Upper lobe of left lung (tissue), 6 donors: ENCODE results near the gene CCDC18. TPM values are rescaled to one million over a fixed set of nuclear protein-coding genes. Genes with fewer than 3 reads are reported as not detected.
A peak's percentile ranks its signal among the peaks of the same experiment; 100 is the strongest.

Experiments
- ATAC-seq, 2 donors: fragments of 200-7000 bp; cut with Tn5 transposase; one replicate each; pipeline ENCODE4 v1.9.1; 2022; ENCODE audit warnings: mild to moderate bottlenecking in 2 of 2, moderate library complexity in 2 of 2; ENCODE audit not compliant: low FRiP score in 2 of 2
- DNase-seq, 2 donors: peaks; one replicate each; pipeline ENCODE4 v3.0.0-alpha.2; 2019 to 2020
- H3K27ac ChIP-seq, 4 donors: fragments of 200-600 bp; sonication (generic); one replicate each; pipeline ENCODE4 v1.5.1; 2016 to 2019
- H3K27me3 ChIP-seq, 4 donors: fragments of 200-600 bp; sonication (generic); one replicate each; pipeline ENCODE4 v1.5.1; 2017 to 2019
- H3K36me3 ChIP-seq, 4 donors: fragments of 200-600 bp; sonication (generic); one replicate each; pipeline ENCODE4 v1.5.1; 2016 to 2019
- H3K4me1 ChIP-seq, 4 donors: fragments of 200-600 bp; sonication (generic); one replicate each; pipeline ENCODE4 v1.5.1; 2018 to 2019
- H3K4me3 ChIP-seq, 4 donors: fragments of 200-600 bp; sonication (generic); one replicate each; pipeline ENCODE4 v1.5.1; 2017 to 2019; ENCODE audit warnings: mild to moderate bottlenecking in 2 of 4, moderate library complexity in 1 of 4
- H3K9me3 ChIP-seq, 4 donors: fragments of 200-600 bp; sonication (generic); one replicate each; pipeline ENCODE4 v1.5.1; 2018 to 2019
- CTCF ChIP-seq, 6 experiments: fragments of 450-650 bp in 4 of 6; fragments of 200-600 bp in 2 of 6; sonication (generic) in 2 of 6; IDR thresholded peaks; one replicate each; pipeline ENCODE4 v1.5.1; 2016 to 2019; ENCODE audit warnings: antibody characterized with exemption in 6 of 6
- EP300 ChIP-seq, 4 donors: sonication (generic); formaldehyde crosslinking; IDR thresholded peaks; one replicate each; pipeline ENCODE4 v1.5.1; 2017; ENCODE audit warnings: antibody characterized with exemption in 4 of 4, control low read depth in 2 of 4
- POLR2A ChIP-seq, 4 donors: fragments of 450-650 bp; IDR thresholded peaks; one replicate each; pipeline ENCODE4 v1.5.1; 2016 to 2017; ENCODE audit warnings: antibody characterized with exemption in 4 of 4, mild to moderate bottlenecking in 2 of 4
- POLR2AphosphoS5 ChIP-seq, 2 donors: sonication (generic); formaldehyde crosslinking; IDR thresholded peaks; one replicate each; pipeline ENCODE4 v1.5.1; 2017; ENCODE audit warnings: antibody characterized with exemption in 2 of 2
- WGBS, 2 donors: methylation state at CpG; one replicate each; pipeline ENCODE4 v1.1.5; 2017 to 2018; 5-methylcytosine and 5-hydroxymethylcytosine counted together
- total RNA-seq, 6 donors: library from RNA; depleted of rRNA in 4 of 6; stranded (reverse); fragments of >200 nt in 4 of 6; gene quantifications; one replicate each; pipeline versions ENCODE4 v1.1.0 to v1.2.1, GENCODE V29; 2016 to 2021
- donor health status: DM: no; HTN: no; CAD: no; lungs with moderate emphysema.
- donor health status: DM: no; HTN: yes; CAD: no; lungs with severe emphysema.

Gene CCDC18
- 10 to 100 TPM in 1 of 6 donors, 1 to 10 TPM in 5; 4.1 to 14.1 (median 6.4) TPM for total RNA-seq

DNA sequence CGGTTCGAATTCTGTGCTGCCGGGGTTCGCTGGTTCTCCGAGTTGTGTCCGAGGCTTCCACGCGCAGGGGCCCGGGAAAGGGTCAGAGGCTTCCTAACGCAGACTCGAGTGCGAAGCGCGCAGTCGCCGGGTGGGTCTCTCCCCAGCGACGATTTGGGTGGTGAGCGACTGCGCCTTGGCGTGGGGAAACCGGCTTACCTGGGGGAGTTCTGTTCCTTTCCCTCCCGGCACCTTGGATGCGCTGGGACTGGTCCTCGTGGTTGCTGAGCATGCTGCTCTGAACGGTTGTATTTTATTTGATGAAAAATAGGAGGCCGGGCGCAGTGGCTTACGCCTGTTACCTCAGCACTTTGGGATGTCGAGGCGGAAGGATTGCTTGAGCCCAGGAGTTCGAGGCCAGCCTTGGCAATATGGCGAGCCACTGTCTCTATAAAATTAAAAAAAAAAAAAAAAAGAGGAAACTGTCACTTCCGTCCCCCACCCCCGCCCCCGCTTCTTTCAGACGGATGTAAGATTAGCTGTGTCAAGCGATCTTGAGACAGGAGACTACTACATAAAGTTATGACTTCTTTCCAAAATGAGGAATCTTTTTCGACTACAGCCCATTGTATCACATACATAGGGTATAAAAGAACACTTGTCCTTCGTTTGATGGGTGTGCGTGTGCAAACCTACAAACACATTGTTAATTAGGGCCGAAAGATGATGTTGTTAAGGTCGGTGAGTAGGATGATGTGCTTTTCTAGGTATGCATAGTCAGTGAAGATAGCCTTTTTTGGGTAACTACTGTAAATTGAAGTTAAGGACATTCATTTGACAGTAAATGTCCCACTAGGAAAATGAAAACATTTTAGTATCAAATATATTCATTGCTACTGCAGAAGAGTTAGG is at the start of gene CCDC18:
CCDC18 (plus strand) TSS at position 2 of the 891 bp plus-strand sequence. CDS start 2,638 bp downstream, outside the sequence.
- H3K36me3 ChIP-seq: peaks cover 0 to 4% (median 0%) of the 10 kb centered on the region in 4 donors
- H3K27ac ChIP-seq: peak within 1 kb of the TSS; percentile 95 to 100 (median 98)
- DNase-seq (no peak), ATAC-seq (peak in 1 of 2 donors; percentile 5)
- no peak for TF ChIP-seq CTCF (IDR thresholded peaks at IDR 0.05)
- TF ChIP-seq EP300 (IDR thresholded peaks at IDR 0.05): no peak
- no peak for TF ChIP-seq POLR2A (IDR thresholded peaks at IDR 0.05)
- no peak for TF ChIP-seq POLR2AphosphoS5 (IDR thresholded peaks at IDR 0.05)
- H3K4me3 ChIP-seq: peak within 1 kb of the TSS; percentile 73 to 87 (median 76)
- no peaks in the 10 kb centered on the region for H3K27me3 ChIP-seq
- 2 to 6% methylated on average over 17 to 28 of the region's 43 CpGs for WGBS, 2 donors
- H3K9me3 ChIP-seq: no peaks in the 10 kb centered on the region
- peaks cover 10 to 24% (median 15%) of the 10 kb centered on the region in 4 donors for H3K4me1 ChIP-seq

DNA sequence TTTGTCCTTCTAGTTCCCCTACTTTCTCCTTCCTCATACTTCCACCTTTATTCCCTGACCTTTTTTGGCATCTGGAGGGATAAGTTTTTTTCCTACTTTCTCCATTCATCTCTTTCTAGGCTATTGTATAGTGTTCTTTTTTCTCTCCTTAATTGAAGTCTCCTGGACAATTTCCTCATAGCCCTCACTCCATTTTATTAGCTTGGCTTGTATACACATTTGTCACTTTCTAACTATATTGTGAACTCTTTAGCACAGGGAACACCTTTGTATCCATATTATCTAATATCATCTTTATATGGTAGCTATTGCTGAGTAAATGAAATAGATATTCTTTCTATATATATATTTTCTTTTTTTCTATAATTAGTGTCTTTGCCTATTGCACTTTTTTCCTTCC is 47.9 kb upstream of the CCDC18 start:
- no peak for TF ChIP-seq POLR2A (IDR thresholded peaks at IDR 0.05)
- no peak for TF ChIP-seq CTCF (IDR thresholded peaks at IDR 0.05)
- no peak for TF ChIP-seq EP300 (IDR thresholded peaks at IDR 0.05)
- no peak for TF ChIP-seq POLR2AphosphoS5 (IDR thresholded peaks at IDR 0.05)
- Histone ChIP-seq H3K4me1 (no peaks in the 10 kb centered on the region), H3K36me3 (peaks cover 4 to 56% (median 16%) of the 10 kb centered on the region in 4 donors), H3K4me3 (no peak overlapping the region), H3K9me3 (no peaks in the 10 kb centered on the region), H3K27ac (no peak overlapping the region), H3K27me3 (no peaks in the 10 kb centered on the region)
- no peak for DNase-seq
- no peak for ATAC-seq

GRCh38 chr1:93136445-93136844 is 44.1 kb upstream of the CCDC18 start:
- no peak for DNase-seq
- H3K36me3 ChIP-seq: peaks cover 4 to 63% (median 21%) of the 10 kb centered on the region in 4 donors

DNA sequence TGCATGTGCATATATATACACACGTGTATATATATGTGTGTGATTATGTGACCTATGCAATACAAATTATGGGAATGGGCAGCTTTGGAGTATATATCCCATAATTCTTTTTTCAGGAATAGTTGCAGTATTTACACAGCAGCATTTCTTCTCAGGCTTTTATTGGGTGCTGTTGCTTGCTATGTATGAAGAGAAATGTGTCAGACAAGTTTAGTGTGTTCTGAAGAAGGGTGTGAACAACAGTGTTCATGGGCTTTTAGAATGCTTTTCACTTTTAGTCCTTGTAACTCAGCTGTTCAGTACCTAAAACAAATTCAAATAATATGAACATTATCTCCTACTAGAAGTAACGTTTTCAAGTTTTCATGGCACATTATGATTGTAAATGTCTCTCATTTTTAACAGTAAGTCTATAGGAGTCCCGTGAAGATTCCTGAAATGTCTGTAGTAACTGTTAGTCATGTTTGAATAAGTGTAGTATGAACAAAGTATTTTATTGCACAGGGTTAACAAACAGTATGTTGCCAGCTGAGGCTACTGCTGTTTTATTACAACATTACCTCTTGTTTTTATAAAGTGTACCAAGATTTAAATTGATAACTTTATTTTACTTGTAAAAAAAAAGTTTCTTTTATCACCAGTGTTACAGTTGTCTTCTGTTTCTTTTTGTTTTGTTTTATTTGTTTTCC is 42.8 kb upstream of the CCDC18 start:
- DNase-seq: no peak
- TF ChIP-seq POLR2AphosphoS5 (IDR thresholded peaks at IDR 0.05) (no peak), POLR2A (IDR thresholded peaks at IDR 0.05) (no peak), EP300 (IDR thresholded peaks at IDR 0.05) (no peak), CTCF (IDR thresholded peaks at IDR 0.05) (no peak)
- no peaks in the 10 kb centered on the region for H3K4me1 ChIP-seq
- H3K27me3 ChIP-seq: no peaks in the 10 kb centered on the region
- H3K36me3 ChIP-seq: peaks cover 4 to 64% (median 21%) of the 10 kb centered on the region in 4 donors
- ATAC-seq: no peak
- no peaks in the 10 kb centered on the region for H3K9me3 ChIP-seq
- no peak overlapping the region for H3K27ac ChIP-seq
- 54 to 80% methylated on average over 3 of the region's 3 CpGs for WGBS, 2 donors
- no peak overlapping the region for H3K4me3 ChIP-seq

More at GRCh38 chr1:93136445-93136844, 44.1 kb upstream of the CCDC18 start:
- Histone ChIP-seq H3K27me3 (no peaks in the 10 kb centered on the region), H3K9me3 (no peaks in the 10 kb centered on the region), H3K4me3 (no peak overlapping the region), H3K4me1 (no peaks in the 10 kb centered on the region), H3K27ac (no peak overlapping the region)
- WGBS, 2 donors: 94 to 96% methylated on average over 5 of the region's 5 CpGs
- no peak for ATAC-seq
- TF ChIP-seq POLR2AphosphoS5 (IDR thresholded peaks at IDR 0.05): no peak
- no peak for TF ChIP-seq EP300 (IDR thresholded peaks at IDR 0.05)
- no peak for TF ChIP-seq CTCF (IDR thresholded peaks at IDR 0.05)
- TF ChIP-seq POLR2A (IDR thresholded peaks at IDR 0.05): no peak
